22Rv1 (cell line): ENCODE results near the gene SMARCC2.

Experiments
- ZFX ChIP-seq: fragments of 450-650 bp; IDR thresholded peaks from 2 replicates; pipeline ENCODE4 v1.6.1; 2017; ENCODE audit warnings: antibody characterized with exemption, borderline replicate concordance
- TF ChIP-seq, protein P1 (sequence below): fragments of 450-650 bp; IDR thresholded peaks from 2 replicates; pipeline ENCODE4 v1.5.1; 2017; ENCODE audit warnings: mild to moderate bottlenecking

DNA sequence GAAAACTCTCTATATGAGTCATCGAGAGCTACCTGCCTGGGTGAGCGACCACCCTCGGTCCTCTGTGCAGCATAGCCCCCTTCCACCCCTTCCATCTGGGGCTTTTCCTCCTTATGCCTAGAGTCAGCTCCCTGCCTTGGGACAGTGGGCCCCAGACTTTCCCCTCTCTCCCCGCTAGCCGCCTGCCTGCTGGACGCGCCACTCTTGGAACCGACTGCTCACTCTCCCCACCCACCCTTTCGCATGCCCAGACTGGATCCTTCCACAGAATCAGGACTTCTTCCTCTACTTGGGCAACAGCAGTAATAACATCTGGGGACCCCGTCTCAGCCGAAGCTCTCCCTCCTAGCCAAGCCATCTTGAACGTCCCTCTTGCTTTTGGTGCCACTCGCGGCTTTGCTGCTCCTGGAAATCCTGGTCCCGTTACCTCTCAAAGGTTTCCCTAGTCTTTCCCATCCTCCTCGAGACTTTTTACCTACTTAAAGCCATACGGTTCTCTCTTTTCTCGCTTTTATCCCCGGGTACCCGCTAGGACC, 60.5 kb downstream of the SMARCC2 start:
- TF ChIP-seq, protein P1, sequence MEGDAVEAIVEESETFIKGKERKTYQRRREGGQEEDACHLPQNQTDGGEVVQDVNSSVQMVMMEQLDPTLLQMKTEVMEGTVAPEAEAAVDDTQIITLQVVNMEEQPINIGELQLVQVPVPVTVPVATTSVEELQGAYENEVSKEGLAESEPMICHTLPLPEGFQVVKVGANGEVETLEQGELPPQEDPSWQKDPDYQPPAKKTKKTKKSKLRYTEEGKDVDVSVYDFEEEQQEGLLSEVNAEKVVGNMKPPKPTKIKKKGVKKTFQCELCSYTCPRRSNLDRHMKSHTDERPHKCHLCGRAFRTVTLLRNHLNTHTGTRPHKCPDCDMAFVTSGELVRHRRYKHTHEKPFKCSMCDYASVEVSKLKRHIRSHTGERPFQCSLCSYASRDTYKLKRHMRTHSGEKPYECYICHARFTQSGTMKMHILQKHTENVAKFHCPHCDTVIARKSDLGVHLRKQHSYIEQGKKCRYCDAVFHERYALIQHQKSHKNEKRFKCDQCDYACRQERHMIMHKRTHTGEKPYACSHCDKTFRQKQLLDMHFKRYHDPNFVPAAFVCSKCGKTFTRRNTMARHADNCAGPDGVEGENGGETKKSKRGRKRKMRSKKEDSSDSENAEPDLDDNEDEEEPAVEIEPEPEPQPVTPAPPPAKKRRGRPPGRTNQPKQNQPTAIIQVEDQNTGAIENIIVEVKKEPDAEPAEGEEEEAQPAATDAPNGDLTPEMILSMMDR: no peak
- no peak for TF ChIP-seq ZFX
